Umbilical cord (tissue), 2 donors: ENCODE data around the gene ZNF541. TPM values are rescaled to one million over a fixed set of nuclear protein-coding genes. Genes with fewer than 3 reads are reported as not detected.
A peak's percentile ranks its signal among the peaks of the same experiment; 100 is the strongest.

Experiments used
- DNase-seq: peaks from one replicate; pipeline ENCODE4 v3.0.0-alpha.2; 2015; ENCODE audit warnings: low spot score
- total RNA-seq: library from RNA; depleted of rRNA; stranded (reverse); fragments of >200 nt; gene quantifications from one replicate; pipeline ENCODE4 v1.2.3, GENCODE V29; 2014; ENCODE audit warnings: low replicate concordance; ENCODE audit not compliant: insufficient read depth

The ZNF541 gene
- total RNA-seq, 1 donor from 2014 or later: not detected

GRCh38 chr19:47545061-47545948 is 27.6 kb downstream of the ZNF541 start:
- no peak for DNase-seq

DNA sequence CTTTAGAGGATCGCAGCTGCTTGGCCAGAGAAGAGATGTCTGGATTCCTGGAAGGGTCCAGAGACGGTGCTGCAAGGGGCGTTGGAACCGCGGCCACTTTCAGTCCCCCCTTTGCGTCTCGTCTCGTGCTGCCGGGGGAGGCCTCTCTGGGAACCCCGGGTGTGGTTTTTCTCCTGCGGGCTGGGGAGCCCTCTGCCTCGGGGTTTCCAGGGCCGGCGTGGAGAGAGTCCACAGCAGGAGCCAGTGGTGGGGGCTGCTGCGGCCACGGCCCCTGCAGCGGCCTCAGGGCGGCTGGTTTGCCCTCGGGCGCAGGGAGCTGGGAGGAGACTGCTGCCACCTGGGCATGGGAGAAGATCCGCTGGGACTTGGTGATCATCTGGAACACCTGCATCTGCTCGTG is 28.5 kb downstream of the ZNF541 start:
- no peak for DNase-seq

DNA sequence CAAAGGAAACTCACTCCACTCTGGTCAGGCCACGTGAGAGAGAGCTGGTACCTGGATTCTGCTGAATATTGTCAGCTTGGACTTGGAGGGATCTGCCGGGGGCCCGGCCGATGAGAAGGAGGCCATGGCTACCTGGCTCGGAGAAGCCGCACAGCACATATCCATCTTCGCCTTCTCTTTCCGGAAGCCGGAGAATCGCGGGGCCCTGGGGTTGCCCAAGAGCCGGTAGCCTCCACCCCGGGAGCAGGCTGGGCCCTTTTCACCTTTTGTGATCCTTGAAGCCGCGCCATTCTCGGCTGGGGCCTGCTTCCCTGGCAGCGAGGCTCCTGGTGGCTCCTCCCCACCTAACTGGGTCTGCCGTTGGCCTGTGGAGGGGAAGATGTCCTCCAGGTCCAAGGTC is 28.9 kb downstream of the ZNF541 start:
- DNase-seq: no peak

GRCh38 chr19:47542030-47542475 is 30.9 kb downstream of the ZNF541 start:
- peak; percentile 97 for DNase-seq

DNA sequence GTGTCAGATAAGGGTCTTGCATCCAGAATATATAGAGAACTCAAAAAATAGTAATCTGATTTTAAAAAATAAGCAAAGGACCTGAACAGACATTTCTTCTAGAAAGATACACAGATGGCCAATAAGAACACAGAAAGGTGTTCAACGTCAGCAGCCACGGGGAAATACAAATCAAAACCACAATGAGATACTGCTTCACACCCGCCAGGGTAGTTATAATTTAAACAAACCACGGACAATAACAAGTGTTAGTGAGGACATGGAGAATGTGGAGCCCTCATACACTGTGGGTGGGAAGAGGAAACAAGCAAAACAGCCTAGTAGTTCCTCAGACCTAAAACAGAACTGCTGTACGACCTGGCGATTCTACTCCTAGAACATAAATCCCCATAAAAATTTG is 31.4 kb downstream of the ZNF541 start:
- no peak for DNase-seq

GRCh38 chr19:47540748-47541147 is 32.2 kb downstream of the ZNF541 start:
- DNase-seq: peak; percentile 61

DNA sequence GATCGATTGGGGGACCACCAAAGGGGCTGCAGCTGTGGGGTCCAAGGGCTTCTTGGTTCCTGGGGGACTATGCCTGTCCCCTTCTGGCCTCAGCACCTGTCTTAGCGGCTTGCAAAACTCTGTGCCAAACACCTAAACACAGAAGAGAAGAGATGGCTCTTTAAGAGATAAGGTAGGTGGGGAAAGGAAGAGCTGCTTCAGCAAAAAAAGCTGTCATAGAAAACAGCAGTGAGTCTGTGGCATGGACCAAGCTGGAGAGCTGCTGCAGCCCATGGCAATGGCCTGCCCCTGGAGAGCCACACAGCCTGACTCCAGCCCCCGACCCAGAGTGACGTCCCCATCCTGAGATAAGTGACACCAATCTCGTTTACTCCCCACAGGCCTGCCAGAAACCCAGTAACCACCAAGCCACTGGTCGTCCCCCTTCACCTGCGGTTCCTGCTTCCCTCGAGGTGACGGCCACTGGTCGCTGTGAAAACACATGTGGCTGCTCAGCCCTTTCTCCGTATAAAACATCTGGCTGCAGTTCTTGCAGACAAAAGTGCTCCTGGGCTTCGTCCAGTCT is 33.1 kb downstream of the ZNF541 start:
- no peak for DNase-seq

DNA sequence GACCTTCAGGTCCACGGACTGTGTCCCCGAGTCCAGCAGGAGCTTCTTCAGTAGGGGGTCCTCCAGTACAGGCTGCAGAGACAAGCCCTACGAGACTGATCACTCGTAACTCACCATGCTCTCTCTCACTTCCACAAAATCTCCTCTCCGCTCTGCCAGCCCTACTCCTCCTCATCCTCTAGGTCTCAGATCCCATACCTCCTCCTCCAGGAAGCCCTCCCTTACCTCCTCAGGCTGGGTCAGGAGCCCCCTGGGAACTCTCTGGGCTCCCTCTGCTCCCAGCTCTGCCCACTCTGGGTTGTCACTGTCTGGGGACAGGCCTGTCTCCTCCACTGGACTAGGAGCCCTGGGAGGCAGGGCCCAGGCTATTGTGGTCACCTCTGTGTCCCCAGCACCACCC is 34.1 kb downstream of the ZNF541 start:
- no peak for DNase-seq

DNA sequence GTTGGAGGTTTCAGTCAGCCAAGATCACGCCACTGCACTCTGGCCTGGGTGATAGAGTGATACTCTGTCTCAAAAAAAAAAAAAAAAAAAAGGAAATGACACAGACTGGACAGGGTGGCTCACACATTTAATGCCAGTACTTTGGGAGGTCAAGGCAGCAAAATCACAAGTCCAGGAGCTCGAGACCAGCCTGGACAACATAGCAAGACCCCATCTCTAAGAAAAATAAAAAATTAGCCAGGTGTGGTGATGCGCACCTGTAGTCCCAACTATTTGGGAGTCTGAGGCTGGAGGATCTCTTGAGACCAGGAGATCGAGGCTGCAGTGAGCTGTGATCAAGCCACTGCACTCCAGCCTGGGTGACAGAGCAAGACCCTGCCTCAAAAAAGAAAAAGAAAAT is 35.5 kb downstream of the ZNF541 start:
- no peak for DNase-seq

DNA sequence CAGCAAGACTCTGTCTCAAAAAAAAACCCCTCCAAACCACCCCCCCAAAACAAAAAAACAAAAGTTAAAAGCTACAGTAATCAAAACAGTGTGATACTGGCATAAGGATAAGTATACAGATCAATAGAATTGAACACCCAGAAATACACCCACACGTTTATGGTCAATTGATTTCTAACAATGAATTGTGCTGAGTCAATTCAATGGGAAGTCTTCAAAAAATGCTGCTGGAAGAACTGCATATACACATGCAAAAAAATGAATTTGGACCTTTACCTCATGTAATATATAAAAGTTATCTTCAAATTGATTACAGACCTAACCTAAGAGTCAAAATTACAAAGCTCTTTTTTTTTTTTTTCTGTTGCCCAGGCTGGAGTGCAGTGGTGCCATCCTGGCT is 38.3 kb downstream of the ZNF541 start:
- no peak for DNase-seq

- DNase-seq: no peak
These were observed 41.1 kb downstream of the ZNF541 start for GRCh38 chr19:47531640-47532387.

DNA sequence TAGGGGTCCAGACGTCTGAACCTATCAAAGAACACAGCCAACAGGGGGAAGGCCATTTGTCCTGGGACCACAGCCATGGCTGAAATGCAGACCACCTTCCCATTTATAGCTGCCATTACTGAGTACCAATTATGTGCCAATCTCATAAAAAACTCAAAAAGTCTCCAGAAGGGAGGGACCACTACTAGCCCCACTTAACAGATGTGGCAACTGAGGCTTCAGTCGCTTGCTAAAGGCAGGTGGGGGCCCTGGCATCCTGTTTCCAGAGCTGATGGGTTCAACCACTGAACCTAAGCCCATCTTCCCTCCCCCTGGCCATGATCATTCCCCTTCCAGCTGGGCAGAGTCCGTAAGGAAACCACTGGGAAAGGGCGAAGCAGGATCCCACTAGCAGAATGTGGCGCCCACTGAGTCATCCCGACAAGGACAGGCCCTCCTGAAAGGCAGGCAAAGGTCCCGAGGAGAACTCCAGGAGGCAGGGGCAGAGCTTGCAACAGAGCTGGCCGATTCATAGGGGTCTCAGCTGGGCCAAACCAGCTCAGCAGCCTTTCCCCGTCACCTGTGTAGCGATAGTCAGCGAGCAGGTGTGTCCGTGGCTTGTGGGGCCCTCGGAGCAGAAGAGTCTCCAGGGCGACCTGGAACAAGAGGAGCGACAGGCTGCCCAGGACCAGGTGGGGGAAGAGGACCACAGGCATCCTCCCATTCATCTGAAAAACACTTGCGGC is 43.8 kb downstream of the ZNF541 start:
- no peak for DNase-seq

- no peak for DNase-seq
These were observed 46.1 kb downstream of the ZNF541 start for GRCh38 chr19:47526798-47527197.

- DNase-seq: no peak
These were observed 49.5 kb downstream of the ZNF541 start for GRCh38 chr19:47523473-47523872.

Other genes with a start within 250 kb of the ZNF541 start
- gene C5AR2, start 241.0 kb downstream of the ZNF541 start, total RNA-seq: 5.5 TPM
- 10.1 TPM for gene DHX34, start 223.8 kb downstream of the ZNF541 start, total RNA-seq
- 91.2 TPM for gene MEIS3, start 153.6 kb downstream of the ZNF541 start, total RNA-seq
- 4.8 TPM for gene SLC8A2, start 101.3 kb downstream of the ZNF541 start, total RNA-seq
- gene KPTN, start 88.9 kb downstream of the ZNF541 start, total RNA-seq: 4.1 TPM
- 22.4 TPM for gene NAPA, start 58.1 kb downstream of the ZNF541 start, total RNA-seq
- gene BICRA, start 36.0 kb upstream of the ZNF541 start, total RNA-seq: 8.4 TPM
- gene EHD2, start 140.3 kb upstream of the ZNF541 start, total RNA-seq: 65.5 TPM
- 93.2 TPM for gene NOP53, start 172.4 kb upstream of the ZNF541 start, total RNA-seq
- gene SELENOW, start 205.6 kb upstream of the ZNF541 start, total RNA-seq: 373 TPM
- gene TPRX1, start 231.4 kb upstream of the ZNF541 start, total RNA-seq: not detected
- gene CRX, start 248.8 kb upstream of the ZNF541 start, total RNA-seq: 1.7 TPM